Stimulated activated CD4-positive, alpha-beta T cell treated with anti-CD3 and anti-CD28 coated beads, Interleukin-4, amount 100 ng/mL, for 1 hour (primary cell): Measurements from ENCODE around the gene NCAM1.

Experiments
- DNase-seq: peaks from one replicate; pipeline ENCODE4 v3.0.0-alpha.2; 2020

Gene NCAM1

GRCh38 chr11:113176599-113177360 is 215.6 kb downstream of the NCAM1 start:
- DNase-seq = no peak

- DNase-seq = no peak
These were observed 216.5 kb downstream of the NCAM1 start for GRCh38 chr11:113177671-113178070.

- no peak for DNase-seq
These were observed 217.3 kb downstream of the NCAM1 start for GRCh38 chr11:113178381-113179070.

- DNase-seq = no peak
These were observed 218.0 kb downstream of the NCAM1 start for GRCh38 chr11:113179181-113179704.

GRCh38 chr11:113181094-113181493 is 219.9 kb downstream of the NCAM1 start:
- DNase-seq = no peak

- DNase-seq = no peak
These were observed 221.1 kb downstream of the NCAM1 start for GRCh38 chr11:113182288-113182687.

GRCh38 chr11:113184498-113184897 is 223.3 kb downstream of the NCAM1 start:
- DNase-seq = no peak

- DNase-seq = no peak
These were observed 227.2 kb downstream of the NCAM1 start for GRCh38 chr11:113188371-113188834.

- no peak for DNase-seq
These were observed 228.9 kb downstream of the NCAM1 start for GRCh38 chr11:113189909-113190667.

GRCh38 chr11:113192121-113192925 is 231.1 kb downstream of the NCAM1 start:
- no peak for DNase-seq

GRCh38 chr11:113193016-113193415 is 231.8 kb downstream of the NCAM1 start:
- no peak for DNase-seq

- no peak for DNase-seq
These were observed 232.7 kb downstream of the NCAM1 start for GRCh38 chr11:113193946-113194345.

- no peak for DNase-seq
These were observed 234.5 kb downstream of the NCAM1 start for GRCh38 chr11:113195728-113196127.

GRCh38 chr11:113197446-113197845 is 236.2 kb downstream of the NCAM1 start:
- no peak for DNase-seq

- DNase-seq = no peak
These were observed 237.9 kb downstream of the NCAM1 start for GRCh38 chr11:113198972-113199661.

GRCh38 chr11:113199866-113200265 is 238.6 kb downstream of the NCAM1 start:
- no peak for DNase-seq

GRCh38 chr11:113201054-113201818 is 240.0 kb downstream of the NCAM1 start:
- DNase-seq = no peak

GRCh38 chr11:113202431-113202830 is 241.2 kb downstream of the NCAM1 start:
- DNase-seq = no peak

- DNase-seq = no peak
These were observed 242.0 kb downstream of the NCAM1 start for GRCh38 chr11:113203141-113203753.

- DNase-seq = no peak
These were observed 243.1 kb downstream of the NCAM1 start for GRCh38 chr11:113204280-113204679.

GRCh38 chr11:113213549-113213948 is 252.3 kb downstream of the NCAM1 start:
- no peak for DNase-seq
